Activated CD8-positive, alpha-beta memory T cell treated with anti-CD3 and anti-CD28 coated beads, Interleukin-2, amount 50 U/mL, for 4 hours (primary cell): ENCODE measurements around the gene TGM2.

Source experiments
- DNase-seq: peaks from one replicate; pipeline ENCODE4 v3.0.0-alpha.2; 2020

TGM2 gene

DNA sequence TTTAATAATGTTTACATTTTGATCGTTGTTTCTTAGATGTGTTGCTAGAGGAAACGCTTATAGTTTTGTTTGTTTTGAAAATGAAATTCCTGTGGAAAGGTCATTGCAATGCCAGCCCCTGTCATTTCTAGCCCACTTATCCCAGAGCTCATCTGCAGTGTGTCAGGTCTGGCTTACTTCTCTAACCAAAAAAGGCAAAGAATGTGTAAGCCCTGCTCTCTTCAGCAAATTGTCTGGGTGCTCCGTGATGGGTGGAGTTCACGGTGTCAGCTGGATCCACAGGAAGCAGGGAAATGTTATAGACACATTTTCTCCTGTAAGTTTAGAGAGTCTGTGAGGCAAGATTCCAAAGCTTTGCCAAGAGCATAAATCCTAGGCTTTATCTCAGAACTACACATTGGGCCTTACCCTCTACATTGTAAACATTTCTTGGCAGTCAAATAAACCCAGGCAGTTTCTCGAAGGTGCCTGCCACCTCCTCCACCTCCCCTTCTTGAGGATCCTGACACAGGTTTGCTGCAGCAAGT is 80.6 kb downstream of the TGM2 start:
- no peak for DNase-seq

DNA sequence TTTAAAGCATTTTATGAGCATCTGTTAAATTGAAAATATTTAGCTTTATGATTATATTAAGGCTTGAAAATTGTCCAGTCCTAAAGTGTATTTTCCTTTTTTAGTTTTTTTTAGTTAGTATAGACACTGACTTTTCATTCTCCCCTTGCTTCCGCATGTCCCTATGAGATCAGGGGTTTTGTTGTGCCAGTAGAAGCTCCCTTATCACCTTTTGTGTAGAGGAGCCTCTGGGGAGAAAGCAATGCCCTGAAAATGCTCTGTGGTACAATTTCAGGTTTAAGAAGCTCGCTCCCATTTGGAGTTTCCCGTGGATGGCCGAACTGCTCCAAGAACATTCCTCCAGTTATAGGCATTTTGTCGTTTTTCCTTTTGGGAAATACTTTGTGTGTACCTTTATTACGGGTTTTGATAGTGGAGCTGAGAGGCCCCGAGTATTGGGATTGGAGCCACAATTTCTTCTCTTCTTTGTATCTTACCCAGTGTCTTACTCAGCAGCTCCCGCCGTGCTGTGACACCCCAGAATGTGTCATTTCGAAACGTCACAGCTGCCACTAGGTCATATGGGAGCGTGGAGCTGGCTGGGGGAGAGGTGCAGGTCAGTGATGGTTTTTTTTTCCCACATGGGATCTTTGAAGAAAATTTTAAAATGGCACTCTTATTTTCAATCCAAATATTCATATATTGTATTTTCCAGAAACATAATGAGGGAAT is 81.6 kb downstream of the TGM2 start:
- DNase-seq = no peak

DNA sequence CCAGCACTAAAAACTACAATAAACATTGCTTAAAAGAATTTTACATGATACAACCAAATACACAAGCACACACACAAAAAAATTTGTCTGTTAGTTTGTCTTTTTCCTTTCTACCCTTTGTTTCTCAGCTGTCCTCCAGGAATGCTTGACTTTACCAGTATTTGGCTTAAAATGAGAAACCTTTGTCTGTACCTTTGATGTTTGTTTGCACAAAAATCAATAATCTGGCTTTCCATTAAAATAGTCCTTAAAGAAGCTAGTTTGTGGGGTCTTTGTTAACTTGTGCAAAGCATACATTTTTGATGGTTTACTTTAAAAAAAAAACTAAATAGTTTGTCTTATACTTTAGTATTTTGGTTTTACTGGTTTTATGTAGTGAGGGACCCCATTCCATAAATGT is 82.2 kb downstream of the TGM2 start:
- no peak for DNase-seq

DNA sequence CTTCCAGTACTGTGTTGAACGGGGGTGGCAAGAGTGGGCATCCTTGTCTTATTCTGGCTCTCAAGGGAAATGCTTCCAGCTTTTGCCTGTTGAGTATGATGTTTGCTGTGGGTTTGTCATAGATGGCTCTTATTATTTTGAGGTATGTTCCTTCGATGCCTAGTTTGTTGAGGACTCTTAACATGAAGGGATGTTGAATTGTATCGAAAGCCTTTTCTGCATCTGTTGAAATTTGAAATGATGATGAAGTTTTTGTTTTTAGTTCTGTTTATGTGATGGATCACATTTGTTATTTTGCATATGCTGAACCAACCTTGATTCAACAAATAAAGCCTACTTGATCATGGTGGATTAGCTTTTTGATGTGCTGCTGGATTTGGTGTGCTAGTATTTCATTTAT is 83.5 kb downstream of the TGM2 start:
- DNase-seq = no peak

DNA sequence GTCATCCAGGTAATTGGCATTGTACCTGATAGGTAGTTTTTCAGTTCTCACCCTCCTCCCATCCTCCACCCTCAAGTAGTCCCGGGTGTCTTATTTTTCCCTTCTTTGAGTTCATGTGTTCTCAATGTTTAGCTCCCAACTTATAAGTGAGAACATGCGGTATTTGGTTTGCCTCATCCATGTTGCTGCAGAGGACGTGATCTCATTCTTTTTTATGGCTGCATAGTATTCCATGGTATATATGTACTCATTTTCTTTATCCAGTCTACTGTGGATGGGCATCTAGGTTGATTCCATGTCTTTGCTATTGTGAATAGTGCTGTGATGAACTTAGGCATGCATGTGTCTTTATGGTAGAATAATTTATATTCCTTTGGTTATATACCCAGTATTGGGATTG is 85.7 kb downstream of the TGM2 start:
- DNase-seq = no peak

DNA sequence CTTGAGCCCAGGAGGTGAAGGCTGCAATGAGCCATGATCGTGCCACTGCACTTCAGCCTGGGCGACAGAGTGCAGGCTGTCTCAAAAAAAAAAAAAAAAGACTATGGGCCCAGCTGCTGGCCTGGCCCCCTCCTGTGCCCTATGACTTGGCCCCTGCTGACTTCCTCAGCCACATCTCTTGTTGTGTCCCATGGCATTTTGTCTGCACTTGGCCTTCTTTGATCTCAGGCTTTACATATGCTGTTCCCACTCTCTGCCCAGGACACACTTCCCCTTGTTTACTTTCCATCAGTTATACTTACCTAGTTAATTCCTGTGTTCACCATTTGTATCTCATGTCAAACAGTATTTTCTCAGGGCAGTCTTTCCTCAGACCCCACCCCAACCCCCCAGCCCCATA is 87.0 kb downstream of the TGM2 start:
- no peak for DNase-seq
